ENCODE measurements around the gene BRSK2.

BRSK2 gene

DNA sequence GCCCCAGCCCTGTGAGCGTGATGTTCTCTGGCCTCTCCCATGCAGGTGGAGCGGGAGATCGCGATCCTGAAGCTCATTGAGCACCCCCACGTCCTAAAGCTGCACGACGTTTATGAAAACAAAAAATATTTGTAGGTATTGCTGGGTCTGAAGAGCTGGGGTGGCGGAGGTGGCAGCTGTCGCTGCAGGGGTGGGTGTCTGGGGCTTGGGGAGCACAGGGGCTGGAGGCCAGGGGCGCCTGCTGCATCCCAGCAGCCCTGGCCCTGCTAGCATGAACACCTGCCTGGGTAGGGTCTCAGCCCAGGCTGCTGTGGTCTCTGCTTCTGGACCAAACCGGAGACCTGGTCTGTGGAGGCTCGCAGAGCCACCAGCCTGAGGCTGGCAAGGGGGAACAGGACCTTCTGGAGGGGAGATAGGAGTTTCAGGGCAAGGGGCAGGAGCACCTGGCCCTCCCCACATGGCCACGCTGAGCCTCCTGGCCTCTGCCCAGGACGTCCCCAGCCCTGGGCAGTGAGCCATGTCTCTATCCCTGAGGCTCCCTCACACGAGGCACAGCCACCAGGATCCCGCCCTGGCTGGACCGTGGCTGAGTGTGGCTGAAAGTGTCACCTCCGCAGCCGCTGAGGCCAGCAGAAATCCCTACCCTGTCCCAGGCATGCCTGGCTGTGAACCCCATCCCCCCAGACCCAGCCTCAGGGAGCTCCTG, 48.7 kb downstream of the BRSK2 start:
- ATAC-seq: no peak

DNA sequence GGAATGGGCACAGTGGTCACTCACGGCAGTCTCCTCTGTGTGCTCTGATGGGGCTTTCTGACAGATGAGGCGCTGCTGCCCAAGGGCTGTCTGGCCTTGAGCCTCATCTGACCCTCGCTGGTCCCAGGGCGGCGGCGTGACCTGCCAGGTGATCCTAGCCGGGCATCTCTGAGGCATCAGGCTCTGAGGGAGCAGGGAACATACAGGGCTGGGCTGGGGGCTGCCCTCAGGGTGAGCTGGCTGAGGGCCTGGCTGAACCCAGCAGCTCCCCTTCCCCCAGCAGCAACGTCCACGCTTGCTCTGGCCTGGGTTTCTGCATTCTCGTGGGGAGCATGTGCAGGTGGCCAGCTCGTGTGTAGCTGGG, 49.2 kb downstream of the BRSK2 start:
- no peak for ATAC-seq

DNA sequence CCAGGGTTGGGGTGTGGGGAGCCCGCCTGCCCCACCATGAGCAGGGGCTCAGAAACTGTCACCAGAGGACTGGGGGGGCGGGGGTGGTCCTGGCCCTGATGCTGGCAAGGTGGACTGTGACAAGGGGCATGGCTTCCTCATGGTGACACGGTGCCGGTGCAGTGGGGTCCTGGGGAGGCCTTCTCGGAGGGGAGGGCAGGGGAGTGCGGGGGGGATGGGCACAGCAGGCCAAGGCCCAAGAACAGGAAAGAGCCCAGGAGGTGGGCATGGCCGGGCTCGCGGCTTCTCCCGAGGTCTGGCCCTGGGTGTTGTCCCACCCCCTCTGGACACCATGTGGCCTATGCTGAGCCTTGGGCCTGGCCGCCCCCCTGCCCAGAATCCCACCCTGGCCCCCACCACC, 49.6 kb downstream of the BRSK2 start:
- ATAC-seq: no peak

DNA sequence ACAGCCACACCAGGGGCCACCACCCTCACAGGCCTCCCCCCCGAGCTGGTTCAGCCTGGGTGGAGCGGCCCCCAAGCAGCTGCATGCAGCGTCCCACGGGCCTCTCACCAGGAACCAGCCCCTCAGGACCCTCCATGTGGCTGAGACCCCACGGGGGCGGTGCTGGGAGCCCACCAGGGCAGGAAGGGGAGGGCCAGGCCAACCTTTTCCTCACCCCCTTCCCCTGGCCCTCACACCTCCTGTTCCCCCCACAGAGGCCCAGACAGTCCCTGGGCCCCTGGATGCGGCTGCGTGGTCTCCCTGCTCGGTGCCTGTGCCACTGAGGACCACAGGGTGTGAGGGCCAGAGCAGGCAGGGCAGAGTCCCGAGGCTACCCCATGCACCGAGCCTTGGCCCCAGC, 50.3 kb downstream of the BRSK2 start:
- ATAC-seq: no peak

DNA sequence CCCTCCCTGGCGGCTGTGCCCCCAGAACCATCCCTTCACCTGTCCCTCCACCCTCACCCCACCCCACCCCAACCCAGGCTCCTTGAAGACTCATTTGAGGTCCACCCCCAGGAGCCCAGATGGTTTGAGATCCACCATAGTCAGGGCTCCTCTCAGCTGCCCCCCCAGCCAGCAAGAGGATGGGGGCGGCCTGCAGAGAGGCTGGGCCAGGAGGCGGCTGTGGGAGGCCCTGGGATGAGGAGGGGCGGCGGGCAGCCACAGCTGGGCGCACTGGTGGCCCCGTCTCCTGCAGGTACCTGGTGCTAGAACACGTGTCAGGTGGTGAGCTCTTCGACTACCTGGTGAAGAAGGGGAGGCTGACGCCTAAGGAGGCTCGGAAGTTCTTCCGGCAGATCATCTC, 50.8 kb downstream of the BRSK2 start:
- ATAC-seq: no peak

DNA sequence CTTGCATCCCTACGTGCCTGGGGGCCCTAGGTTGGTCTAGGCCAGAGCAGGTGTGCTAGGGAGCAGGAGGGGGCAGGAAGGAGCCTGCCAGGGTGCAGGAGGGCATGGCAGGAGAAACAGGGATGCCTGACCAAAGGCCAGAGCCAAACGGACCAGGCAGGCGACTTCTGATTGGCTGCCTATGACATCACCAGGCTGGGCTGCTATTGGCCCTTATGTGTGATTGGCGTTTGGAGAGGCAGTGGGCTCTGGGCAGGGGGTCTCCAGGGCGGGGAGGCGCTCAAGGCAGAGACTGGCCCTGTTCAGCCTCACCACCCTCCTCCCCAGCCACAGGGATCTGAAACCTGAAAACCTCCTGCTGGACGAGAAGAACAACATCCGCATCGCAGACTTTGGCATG, 52.4 kb downstream of the BRSK2 start:
- no peak for ATAC-seq

DNA sequence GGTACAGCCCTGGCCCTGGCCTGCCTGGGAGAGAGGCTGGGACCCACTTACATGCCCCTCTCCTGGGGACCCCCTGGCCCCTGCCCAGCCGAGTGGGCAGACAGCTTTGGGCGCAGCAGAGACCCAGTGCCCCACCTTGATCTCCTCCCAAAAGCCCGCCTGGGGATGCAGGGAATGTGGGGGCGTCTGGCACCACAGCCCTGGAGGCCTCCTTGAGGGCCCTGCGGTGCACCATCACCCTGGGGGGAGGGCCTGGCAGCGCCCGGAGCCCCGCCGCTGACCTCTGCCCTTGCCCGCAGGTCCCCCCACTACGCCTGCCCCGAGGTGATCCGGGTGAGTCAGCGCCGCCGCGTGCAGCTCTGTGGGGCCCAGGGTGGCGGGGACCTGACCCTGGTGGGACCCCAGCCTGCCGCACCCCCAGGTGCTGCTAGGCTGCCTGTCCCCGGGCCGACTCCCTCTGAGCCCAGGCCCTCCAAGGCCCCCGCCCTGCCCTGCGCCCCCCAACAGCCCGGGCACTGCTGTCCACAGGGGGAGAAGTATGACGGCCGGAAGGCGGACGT, 53.2 kb downstream of the BRSK2 start:
- no peak for ATAC-seq

DNA sequence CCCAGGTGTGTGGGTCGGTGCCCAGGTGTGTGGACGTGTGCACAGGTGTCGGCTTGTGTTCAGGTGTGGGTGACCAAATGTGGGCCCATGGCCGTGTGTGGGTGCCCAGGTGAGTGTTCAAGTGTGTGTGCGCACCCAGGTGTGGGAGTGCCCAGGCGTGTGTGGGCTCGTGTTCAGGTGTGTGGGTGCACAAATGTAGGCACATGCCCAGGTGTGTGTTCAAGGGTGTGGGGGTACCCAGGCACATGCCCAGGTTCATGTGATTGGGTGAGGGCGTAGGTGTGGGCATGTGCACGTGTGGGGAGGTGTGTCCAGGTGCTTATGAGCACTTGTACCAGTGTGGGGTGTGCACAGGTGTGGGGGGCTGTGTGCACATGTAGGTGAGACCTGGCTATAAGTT, 54.0 kb downstream of the BRSK2 start:
- ATAC-seq: no peak

DNA sequence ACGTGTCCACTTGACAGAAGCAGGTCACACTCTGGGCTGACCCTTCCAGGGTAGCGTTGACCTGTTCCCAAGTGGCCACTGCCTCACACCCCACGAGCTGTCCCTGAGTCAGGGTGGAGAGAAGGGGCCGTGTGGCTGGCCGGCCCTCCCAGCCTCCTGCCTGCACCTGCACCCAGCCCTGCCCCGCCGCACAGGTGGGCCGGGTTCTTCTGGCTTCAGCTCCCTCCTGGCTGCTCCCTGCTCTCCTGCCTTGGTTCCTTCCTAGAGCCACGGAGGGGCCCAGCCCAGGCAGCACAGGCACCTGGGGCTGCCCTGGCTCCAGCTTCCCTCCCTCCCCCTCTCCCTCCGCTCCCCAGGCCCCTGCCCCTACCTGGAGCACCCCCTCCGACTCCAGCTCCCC, 54.6 kb downstream of the BRSK2 start:
- no peak for ATAC-seq

DNA sequence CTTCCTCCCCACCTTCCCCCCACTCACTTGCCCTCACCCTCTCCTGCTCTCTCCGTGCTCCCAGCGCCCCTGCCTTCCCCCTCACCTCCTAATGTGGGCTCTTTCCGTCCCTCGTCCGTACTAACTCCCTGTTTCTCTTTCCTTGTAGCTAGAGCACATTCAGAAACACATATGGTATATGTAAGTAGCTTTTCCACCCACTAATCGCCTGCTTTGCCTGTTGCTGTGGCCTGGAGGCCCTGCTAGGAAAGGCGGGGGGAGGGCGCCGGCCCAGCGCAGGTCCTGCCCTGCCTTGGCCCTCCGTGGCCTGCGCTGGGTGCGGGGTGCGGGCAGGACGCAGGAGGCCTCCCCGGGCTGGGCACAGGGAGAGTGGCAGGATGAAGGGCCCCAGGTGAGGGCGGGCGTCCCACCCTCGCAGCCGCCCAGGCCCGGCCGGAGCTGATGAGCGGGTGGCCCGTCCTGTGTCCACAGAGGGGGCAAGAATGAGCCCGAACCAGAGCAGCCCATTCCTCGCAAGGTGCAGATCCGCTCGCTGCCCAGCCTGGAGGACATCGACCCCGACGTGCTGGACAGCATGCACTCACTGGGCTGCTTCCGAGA, 55.2 kb downstream of the BRSK2 start:
- no peak for ATAC-seq

DNA sequence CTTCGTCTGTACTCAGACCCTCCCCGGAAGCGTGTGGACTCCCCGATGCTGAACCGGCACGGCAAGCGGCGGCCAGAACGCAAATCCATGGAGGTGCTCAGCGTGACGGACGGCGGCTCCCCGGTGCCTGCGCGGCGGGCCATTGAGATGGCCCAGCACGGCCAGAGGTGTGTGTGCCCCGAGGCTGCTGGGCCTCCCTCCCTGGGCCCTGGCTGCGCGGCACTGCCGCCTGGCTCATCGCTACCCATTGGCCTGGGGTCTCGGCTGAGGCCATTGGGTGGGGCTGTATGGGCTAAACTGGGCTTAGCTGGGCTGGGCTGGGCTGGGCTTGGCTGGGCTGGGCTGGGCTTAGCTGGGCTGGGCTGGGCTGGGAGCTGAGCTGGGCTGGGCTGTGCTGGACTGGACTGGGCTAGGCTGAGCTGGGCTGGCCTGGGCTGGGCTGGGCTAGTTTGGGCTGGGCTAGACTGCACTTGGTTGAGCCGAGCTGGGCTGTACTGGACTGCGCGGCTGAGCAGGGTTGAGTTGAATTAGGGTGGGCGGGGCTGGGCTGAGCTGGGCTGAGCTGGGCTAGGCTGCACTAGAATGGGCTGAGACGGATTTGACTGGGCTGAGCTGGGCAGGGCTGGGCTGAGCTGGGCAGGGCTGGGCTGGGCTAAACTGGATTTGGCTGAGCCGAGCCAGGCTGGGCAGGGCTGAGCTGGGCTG, 56.2 kb downstream of the BRSK2 start:
- no peak for ATAC-seq

DNA sequence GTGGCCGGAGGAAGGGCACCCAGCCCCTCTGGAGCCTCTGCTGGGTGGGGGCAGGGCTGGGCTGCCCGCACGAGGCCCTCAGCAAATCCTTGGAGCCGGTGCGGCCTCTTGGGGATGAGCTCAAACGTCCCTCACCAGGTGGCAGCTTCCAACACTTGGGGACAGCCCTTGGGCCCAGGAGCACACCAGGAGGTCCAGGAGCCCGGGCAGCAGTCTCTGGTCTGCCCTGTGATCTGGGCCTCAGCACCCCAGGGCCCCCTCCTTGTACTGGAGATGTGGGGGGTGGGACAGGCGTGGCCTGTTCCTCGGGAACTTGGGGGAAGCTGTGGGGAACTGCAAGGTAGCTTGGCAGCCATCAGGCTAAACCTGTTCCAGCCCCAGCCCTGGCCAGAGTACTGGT, 56.9 kb downstream of the BRSK2 start:
- no peak for ATAC-seq

DNA sequence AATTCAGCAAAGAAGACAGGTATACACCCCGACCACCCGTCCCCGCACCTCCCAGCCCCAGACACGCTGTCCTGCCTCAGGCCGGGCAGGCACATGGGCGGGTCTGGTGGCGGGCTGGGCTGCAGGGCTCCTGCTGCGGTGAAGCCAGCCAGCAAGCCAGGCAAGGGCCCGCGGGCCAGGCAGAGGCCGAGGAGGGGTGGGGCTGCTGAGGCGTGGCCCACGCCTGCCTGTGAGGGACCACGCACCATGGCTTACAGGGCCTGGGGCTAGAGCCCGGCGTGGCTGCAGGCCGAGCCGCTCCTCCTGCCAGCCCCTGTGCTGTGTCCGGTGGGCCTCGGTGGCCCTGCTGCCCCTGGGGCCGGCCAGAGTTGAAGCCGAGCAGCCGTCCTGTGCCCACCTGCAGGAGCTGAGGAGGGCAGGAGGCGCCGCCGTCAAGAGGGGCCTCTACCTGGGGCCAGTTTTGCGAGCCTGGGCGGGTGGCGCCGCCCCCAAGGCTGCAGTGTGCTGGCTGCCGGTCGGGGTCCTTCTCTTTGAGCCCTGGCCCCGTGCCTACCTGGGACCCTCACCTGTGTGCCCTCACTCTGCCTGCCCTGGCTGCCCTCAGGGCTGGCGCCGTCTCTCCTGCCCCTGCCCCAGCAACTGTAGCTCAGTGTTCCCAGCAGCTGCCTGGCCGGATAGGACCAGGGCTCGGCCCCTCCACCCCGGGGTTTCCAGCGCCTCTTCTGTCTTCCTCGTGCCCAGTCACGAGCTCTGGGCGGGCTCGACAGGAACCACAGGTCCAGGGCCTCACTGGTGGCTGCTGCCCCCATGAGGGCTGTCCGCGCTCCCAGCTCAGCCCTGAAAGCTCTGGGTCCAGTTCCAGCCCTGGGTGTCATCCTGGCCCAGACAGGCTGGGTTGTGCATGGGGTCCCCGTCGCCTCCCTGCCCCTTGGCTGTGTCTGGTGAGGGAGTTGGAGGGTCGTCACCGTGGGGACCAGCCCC, 58.4 kb downstream of the BRSK2 start:
- no peak for ATAC-seq

DNA sequence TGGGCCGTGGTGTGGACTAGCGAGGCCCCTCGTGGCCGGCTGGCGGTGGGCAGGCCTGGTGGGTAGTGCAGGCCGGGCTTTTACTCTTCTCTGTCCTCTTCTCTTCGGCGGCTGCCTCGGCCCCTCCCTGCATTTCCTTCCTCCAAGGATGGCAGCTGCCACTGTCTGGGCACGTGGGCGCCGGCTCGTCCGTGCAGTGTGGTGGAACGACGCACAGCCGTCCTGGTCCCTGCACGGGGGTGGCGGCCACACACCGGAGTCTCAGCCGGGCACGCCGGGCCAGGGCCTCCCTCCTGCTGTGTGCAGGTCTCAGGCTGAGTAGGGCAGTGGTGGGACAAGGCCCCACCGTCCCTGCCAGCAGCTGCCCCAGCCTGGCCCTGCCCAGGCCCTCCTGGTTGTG, 59.1 kb downstream of the BRSK2 start:
- ATAC-seq: no peak

DNA sequence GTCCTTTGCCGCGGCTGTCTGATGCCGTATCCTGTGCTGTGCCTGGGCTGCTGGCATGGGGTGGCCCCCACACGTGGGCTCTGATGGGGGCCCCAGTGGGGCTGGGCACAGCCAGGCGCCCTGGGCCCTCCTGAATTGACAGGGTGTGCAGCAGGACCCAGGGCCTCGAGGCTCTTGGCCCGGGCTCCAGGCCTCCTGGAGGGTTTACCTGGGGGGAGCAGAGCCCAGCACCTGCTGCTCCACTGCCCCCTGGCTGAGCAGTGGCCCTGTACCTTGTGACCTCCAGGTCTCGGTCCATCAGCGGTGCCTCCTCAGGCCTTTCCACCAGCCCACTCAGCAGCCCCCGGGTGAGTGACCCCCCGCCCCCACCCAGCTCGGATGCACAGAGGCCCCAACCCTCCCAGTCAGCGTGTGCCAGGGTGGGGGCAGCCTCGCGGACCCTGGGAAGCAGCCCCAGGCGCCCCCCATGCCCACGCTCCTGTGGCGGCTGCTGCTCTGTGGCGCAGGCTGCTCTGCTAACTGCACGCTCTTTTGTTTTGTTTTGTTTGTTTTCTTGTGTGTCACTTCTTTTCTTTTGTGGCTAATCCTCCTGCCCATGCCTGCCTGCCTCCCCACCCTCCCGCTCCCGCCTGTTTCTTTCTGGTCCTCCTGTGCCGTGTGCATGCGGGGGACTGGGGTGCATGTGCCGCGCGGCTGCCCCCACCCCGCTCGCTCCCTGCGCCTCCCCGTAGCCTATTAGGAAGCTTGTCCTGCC, 59.9 kb downstream of the BRSK2 start:
- ATAC-seq: no peak

DNA sequence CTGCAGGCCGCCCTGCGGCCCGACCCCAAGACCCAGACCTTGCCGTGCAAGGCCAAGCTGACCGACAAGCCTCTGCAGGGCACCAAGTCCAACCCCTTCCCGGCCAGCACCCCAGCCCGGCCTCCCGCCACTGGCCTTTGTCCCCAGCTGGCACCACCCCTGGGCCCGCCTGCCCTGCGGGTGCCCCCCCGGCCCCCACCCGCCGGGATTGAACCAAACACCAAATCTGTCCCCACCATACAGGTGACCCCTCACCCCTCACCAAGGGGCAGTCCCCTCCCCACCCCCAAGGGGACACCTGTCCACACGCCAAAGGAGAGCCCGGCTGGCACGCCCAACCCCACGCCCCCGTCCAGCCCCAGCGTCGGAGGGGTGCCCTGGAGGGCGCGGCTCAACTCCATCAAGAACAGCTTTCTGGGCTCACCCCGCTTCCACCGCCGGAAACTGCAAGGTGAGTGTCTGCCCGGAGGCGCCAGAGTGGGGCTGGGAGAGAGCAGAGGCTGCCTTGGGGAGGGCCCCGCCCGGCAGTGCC, 60.7 kb downstream of the BRSK2 start:
- ATAC-seq: no peak

DNA sequence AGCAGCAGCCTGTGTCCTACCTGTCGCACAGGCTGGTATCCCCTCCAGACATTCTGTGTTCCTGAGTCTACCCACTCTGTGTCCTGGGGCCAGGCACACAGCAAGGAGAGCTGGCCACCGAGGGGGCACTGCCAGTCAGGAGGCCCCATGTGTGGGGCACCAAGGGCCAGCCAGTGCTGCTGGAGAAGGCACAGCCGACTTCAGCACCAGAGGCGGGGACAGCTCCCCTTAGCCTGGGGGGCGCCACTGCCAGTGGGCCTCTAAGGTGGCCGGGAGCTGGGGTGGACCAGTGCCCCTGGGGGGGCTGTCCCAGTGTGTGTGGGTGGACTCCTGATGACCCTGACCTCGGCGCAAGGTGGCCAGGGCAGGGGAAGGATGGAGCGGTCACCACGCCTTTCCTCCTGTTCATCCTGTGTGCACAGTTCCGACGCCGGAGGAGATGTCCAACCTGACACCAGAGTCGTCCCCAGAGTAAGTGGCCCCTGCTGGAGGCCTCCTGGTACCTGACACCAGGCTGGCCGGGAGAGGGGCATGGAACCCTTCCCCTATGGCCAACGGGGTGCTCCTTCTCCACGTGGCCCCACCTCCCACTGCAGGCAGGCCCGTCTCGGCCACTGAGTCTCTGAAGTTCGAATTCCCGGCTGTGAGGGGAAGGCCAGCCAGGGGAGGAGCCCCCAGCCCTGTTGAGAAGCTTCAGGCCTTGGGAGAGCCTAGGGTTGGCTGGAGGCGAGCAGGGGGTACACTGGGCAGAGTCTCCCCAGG, 61.4 kb downstream of the BRSK2 start:
- no peak for ATAC-seq

DNA sequence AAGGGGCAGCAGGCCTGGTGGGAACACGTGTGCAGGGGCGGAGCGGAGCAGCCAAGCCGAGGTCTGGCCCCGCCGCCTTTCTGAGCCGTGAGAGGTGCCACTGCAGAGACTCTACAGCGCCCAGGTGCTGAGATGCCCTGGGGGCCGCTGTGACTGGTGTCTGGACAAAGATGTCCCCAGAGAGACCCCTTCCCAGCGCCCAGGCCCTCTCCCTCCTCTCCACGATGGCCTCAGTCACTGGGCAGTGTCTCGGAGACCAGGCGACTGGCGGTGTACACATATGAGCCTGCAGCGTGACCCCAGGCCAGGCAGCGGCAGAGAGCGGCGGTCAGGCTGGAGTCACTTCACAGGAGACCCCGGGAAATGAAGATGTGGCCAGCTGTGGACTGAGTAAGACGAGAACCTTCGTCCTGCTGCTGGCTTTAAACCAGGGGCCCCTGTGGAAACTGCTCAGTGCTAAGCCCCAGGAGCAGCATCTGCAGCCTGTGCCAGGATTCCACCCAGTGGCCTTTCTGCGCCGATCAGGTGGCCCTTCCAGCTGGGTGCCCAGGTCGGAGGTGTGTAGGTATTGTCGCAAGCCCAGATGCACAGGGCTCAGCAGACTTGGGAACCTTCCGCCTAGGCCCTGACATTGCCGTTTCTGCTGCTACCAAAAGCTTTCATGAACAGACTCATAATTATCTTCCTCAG, 62.2 kb downstream of the BRSK2 start:
- ATAC-seq: no peak

DNA sequence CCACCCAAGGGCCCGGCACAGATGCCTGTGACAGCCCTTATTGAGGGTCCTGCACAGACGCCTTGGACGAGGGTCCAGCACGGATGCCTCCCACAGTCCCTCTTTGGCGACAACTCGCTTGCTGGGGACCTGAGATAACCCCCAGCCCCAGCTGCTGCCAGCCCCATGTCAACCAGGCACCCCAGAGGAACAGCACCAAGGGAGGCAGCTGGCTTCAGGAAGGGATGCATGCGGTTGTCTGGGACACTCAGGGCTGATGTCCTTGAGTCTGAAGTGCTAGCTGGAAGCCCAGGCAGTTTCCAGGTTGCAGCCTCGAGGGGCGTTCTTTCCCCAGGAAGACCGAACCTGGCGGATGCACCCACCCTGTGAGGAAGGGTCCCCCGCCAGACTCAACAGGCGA, 63.0 kb downstream of the BRSK2 start:
- ATAC-seq: no peak

DNA sequence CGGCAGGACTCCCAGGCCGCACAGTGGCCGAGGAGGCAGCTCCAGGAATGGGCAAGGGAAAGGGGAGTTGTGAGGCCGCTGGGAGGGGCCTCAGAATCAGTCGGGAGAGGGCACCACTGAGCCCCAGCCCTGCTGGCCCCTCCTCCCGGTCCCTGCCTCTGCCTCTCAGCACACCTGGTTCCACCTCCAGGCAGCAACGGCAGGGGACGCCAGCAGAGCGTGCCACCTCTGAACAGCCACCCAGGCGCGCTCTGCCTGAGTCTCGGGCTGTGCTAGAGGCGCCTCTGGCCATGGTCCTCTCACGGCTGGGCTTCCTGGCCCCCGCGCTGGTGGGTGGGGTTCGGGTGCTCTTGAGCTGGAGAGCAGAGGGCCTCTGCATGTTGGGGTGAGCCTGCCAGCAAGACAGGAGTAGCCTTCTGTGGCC, 63.9 kb downstream of the BRSK2 start:
- ATAC-seq: no peak
